Neural cell (in vitro differentiated cells): ENCODE results near the gene CDH6. TPM values are rescaled to one million over a fixed set of nuclear protein-coding genes. Genes with fewer than 3 reads are reported as not detected.
A peak's percentile ranks its signal among the peaks of the same experiment; 100 is the strongest.

Experiments used
- H2AFZ ChIP-seq: fragments of 200-600, 300-800 bp; sonication (generic), shearing (Covaris generic); 2 replicates; pipeline ENCODE4 v1.6.0; 2014; ENCODE audit warnings: low read depth, mild to moderate bottlenecking, antibody characterized with exemption, low read length, moderate library complexity
- H3F3A ChIP-seq: fragments of 200-600 bp; shearing (Covaris generic); 2 replicates; pipeline ENCODE4 v1.6.1; 2016; ENCODE audit warnings: mild to moderate bottlenecking, moderate library complexity, mixed read lengths, antibody characterized with exemption, low read length; ENCODE audit not compliant: insufficient read depth, poor library complexity, severe bottlenecking
- H3K27ac ChIP-seq: fragments of 200-600, 300-800 bp; sonication (generic), shearing (Covaris generic); 2 replicates; pipeline ENCODE4 v1.5.1; 2014; ENCODE audit warnings: mild to moderate bottlenecking, low read length, moderate library complexity
- H3K27me3 ChIP-seq: fragments of 300-800, 200-600 bp; sonication (generic), shearing (Covaris generic); 2 replicates; pipeline ENCODE4 v1.6.0; 2014; ENCODE audit warnings: mild to moderate bottlenecking, low read depth, low read length, moderate library complexity; ENCODE audit not compliant: insufficient read depth
- H3K36me3 ChIP-seq: fragments of 300-800, 200-600 bp; sonication (generic), shearing (Covaris generic); 2 replicates; pipeline ENCODE4 v1.5.1; 2014; ENCODE audit warnings: mild to moderate bottlenecking, antibody characterized with exemption, low read length, moderate library complexity; ENCODE audit not compliant: insufficient read depth
- H3K4me2 ChIP-seq: fragments of 300-800, 200-600 bp; sonication (generic), shearing (Covaris generic); 2 replicates; pipeline ENCODE4 v1.6.0; 2014; ENCODE audit warnings: mild to moderate bottlenecking, low read length
- H3K4me3 ChIP-seq: fragments of 300-800, 200-600 bp; sonication (generic), shearing (Covaris generic); 2 replicates; pipeline ENCODE4 v1.5.1; 2014; ENCODE audit warnings: mild to moderate bottlenecking, low read length, moderate library complexity
- H3K79me2 ChIP-seq: fragments of 200-600 bp; shearing (Covaris generic); replicated peaks from 2 replicates; pipeline ENCODE4 v1.6.0; 2014; ENCODE audit warnings: mild to moderate bottlenecking, low read length, moderate library complexity; ENCODE audit not compliant: insufficient read depth
- H3K9ac ChIP-seq: fragments of 300-800, 200-600 bp; sonication (generic), shearing (Covaris generic); 2 replicates; pipeline ENCODE4 v1.6.1; 2016; ENCODE audit warnings: mild to moderate bottlenecking, low read length, mixed read lengths
- H3K9me2 ChIP-seq: fragments of 200-600 bp; shearing (Covaris generic); 2 replicates; pipeline ENCODE4 v1.6.1; 2016; ENCODE audit warnings: mild to moderate bottlenecking, low read length, mixed read lengths; ENCODE audit not compliant: insufficient read depth
- H3K9me3 ChIP-seq: fragments of 200-600, 300-800 bp; sonication (generic), shearing (Covaris generic); 2 replicates; pipeline ENCODE4 v1.6.1; 2016; ENCODE audit warnings: mild to moderate bottlenecking, mixed run types, low read length, moderate library complexity, mixed read lengths
- H4K20me1 ChIP-seq: fragments of 200-600 bp; shearing (Covaris generic); 2 replicates; pipeline ENCODE4 v1.6.1; 2016; ENCODE audit warnings: mild to moderate bottlenecking, mixed run types; ENCODE audit not compliant: insufficient read depth
- EP300 ChIP-seq: fragments of 450-650 bp; conservative IDR thresholded peaks from 2 replicates; pipeline ENCODE4 v1.6.1; 2014; ENCODE audit warnings: antibody characterized with exemption, mild to moderate bottlenecking, moderate library complexity; ENCODE audit not compliant: poor library complexity, severe bottlenecking
- MXI1 ChIP-seq: fragments of 450-650 bp; conservative IDR thresholded peaks from 2 replicates; pipeline ENCODE4 v1.6.1; 2014; ENCODE audit warnings: antibody characterized with exemption, mild to moderate bottlenecking; ENCODE audit not compliant: poor library complexity, severe bottlenecking
- POLR2AphosphoS5 ChIP-seq: IDR thresholded peaks from 2 replicates; pipeline ENCODE4 v1.6.1; 2012
- RAD21 ChIP-seq: fragments of 450-650 bp; conservative IDR thresholded peaks from 2 replicates; pipeline ENCODE4 v1.6.1; 2014; ENCODE audit warnings: antibody characterized with exemption, mild to moderate bottlenecking, moderate library complexity
- SMC3 ChIP-seq: fragments of 450-650 bp; conservative IDR thresholded peaks from 2 replicates; pipeline ENCODE4 v1.6.1; 2014; ENCODE audit warnings: antibody characterized with exemption, mild to moderate bottlenecking, moderate library complexity; ENCODE audit not compliant: poor library complexity
- TAF1 ChIP-seq: IDR thresholded peaks from 2 replicates; pipeline ENCODE4 v1.6.1; 2012; ENCODE audit warnings: low read depth
- polyA plus RNA-seq: library from polyadenylated mRNA; depleted of rRNA; stranded (reverse); fragments of >200 nt; gene quantifications from 2 replicates; pipeline ENCODE4 v1.2.3, GENCODE V29; 2014
- TF ChIP-seq, protein P1 (sequence below): fragments of 450-650 bp; IDR thresholded peaks from 2 replicates; pipeline ENCODE4 v1.5.1; 2014; ENCODE audit warnings: antibody characterized with exemption, mild to moderate bottlenecking, moderate library complexity; ENCODE audit not compliant: poor library complexity, severe bottlenecking

Gene CDH6
- polyA plus RNA-seq, 1 donor from 2014 or later, result 2.1 TPM

DNA sequence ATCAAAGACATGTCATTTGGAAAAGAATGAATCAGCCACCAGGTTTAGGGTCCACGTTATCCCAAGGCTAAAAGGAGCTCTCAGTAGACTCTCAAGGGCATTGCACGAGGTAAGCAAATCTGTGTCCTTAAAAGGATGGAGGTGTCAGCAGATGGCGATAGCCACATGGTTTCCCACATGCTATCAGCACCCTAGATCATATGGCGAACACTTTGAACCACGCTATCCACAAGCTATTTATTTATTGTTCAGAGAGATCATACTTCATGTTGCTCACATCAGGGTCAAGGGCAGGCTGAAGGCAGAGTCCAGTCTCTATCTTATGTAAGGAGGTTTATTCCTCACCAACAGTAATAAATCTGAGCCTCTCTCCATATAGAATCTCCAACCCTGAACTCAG lies 43.7 kb downstream of the CDH6 start:
- Histone ChIP-seq H3K4me2 (no peak overlapping the region), H3K79me2 (no peaks in the 10 kb centered on the region), H3K9me3 (no peaks in the 10 kb centered on the region), H3K27me3 (no peaks in the 10 kb centered on the region), H3K36me3 (no peaks in the 10 kb centered on the region), H3K4me3 (no peak overlapping the region), H3K9ac (no peak overlapping the region), H3K9me2 (no peaks in the 10 kb centered on the region), H4K20me1 (no peaks in the 10 kb centered on the region), H3K27ac (no peak overlapping the region), H2AFZ (no peak overlapping the region), H3F3A (no peaks in the 10 kb centered on the region)
- no peak for TF ChIP-seq RAD21
- no peak for TF ChIP-seq TAF1
- no peak for TF ChIP-seq POLR2AphosphoS5
- TF ChIP-seq, protein P1, sequence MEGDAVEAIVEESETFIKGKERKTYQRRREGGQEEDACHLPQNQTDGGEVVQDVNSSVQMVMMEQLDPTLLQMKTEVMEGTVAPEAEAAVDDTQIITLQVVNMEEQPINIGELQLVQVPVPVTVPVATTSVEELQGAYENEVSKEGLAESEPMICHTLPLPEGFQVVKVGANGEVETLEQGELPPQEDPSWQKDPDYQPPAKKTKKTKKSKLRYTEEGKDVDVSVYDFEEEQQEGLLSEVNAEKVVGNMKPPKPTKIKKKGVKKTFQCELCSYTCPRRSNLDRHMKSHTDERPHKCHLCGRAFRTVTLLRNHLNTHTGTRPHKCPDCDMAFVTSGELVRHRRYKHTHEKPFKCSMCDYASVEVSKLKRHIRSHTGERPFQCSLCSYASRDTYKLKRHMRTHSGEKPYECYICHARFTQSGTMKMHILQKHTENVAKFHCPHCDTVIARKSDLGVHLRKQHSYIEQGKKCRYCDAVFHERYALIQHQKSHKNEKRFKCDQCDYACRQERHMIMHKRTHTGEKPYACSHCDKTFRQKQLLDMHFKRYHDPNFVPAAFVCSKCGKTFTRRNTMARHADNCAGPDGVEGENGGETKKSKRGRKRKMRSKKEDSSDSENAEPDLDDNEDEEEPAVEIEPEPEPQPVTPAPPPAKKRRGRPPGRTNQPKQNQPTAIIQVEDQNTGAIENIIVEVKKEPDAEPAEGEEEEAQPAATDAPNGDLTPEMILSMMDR, result no peak

DNA sequence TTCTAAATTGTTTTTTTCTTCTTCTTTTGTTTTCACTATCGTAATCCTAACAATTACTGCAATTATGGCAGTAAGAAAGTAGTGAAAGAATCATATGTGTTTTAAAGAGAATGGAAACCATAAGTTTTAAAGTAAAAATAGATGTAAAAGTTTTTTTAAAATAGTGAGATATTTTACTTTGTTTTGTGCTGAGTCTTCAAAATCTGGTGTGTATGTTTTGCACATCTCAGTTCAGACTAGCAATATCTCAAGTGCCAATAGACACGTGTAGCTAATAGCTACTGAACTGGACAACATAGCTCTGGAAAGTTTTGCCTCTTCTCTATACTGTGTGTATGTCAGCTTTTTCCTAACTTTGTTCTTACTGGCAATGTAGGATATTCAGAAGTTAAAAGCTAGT lies 45.0 kb downstream of the CDH6 start:
- H3F3A ChIP-seq, result no peaks in the 10 kb centered on the region
- TF ChIP-seq MXI1 (no peak), SMC3 (no peak), TAF1 (no peak)
- no peak overlapping the region for H2AFZ ChIP-seq
- no peaks in the 10 kb centered on the region for H3K9me2 ChIP-seq
- H3K27me3 ChIP-seq, result no peaks in the 10 kb centered on the region
- no peak overlapping the region for H3K4me3 ChIP-seq
- H3K4me2 ChIP-seq, result no peak overlapping the region
- H4K20me1 ChIP-seq, result no peaks in the 10 kb centered on the region
- H3K9ac ChIP-seq, result no peak overlapping the region
- no peaks in the 10 kb centered on the region for H3K79me2 ChIP-seq
- H3K36me3 ChIP-seq, result no peaks in the 10 kb centered on the region
- H3K27ac ChIP-seq, result no peak overlapping the region
- H3K9me3 ChIP-seq, result no peaks in the 10 kb centered on the region

DNA sequence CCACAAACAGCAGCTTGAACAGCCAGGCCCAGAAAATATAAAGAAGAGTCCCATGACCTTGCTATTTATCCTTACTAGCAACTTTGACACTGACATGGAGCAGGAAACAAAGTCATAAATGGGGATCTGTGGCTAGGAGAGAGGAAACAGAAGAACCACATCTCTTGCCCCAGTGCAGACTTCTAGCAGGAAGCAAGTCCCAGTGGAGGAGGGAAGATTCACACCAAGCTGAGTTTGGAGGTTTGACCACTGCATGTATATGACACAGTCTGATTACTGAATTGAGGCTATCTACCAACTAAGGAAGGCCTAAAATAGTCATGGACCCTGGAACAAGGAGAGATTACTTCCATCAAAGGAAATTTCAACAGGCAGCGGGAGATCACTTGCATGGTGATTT lies 51.4 kb downstream of the CDH6 start:
- Histone ChIP-seq H3K36me3 (no peaks in the 10 kb centered on the region), H4K20me1 (no peaks in the 10 kb centered on the region), H3K27ac (no peak overlapping the region), H3F3A (no peaks in the 10 kb centered on the region), H3K79me2 (no peaks in the 10 kb centered on the region), H3K9ac (no peak overlapping the region), H3K27me3 (no peaks in the 10 kb centered on the region), H3K9me2 (no peaks in the 10 kb centered on the region), H3K4me3 (no peak overlapping the region), H2AFZ (no peak overlapping the region), H3K4me2 (no peak overlapping the region), H3K9me3 (no peaks in the 10 kb centered on the region)
- TF ChIP-seq TAF1, result no peak

DNA sequence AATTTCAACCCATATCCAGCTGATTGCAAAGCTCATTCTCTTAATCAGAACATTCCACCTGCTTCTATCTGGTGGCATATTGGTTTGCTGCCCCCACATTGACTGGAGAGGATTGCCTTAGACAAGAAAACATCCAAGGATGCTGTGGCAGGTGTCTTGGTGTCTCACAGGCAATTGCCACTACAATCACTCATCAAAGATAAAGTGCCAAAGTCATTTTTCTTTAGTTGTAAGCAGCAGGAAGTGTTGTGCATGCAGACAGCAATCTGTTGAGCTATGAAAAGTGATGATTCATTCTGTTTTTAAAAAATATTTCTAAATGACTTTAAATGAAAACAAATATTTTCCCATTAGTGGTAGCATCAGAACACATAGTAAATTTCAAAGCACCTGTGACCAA lies 53.9 kb downstream of the CDH6 start:
- TF ChIP-seq MXI1 (no peak), TAF1 (no peak), EP300 (peak; percentile 38), POLR2AphosphoS5 (peak; percentile 15)
- TF ChIP-seq, protein P1, result no peak
- Histone ChIP-seq H3F3A (no peaks in the 10 kb centered on the region), H2AFZ (no peak overlapping the region), H3K79me2 (no peaks in the 10 kb centered on the region), H3K36me3 (no peaks in the 10 kb centered on the region), H3K4me2 (no peak overlapping the region), H3K27me3 (no peaks in the 10 kb centered on the region), H4K20me1 (no peaks in the 10 kb centered on the region), H3K9me3 (no peaks in the 10 kb centered on the region), H3K27ac (no peak overlapping the region), H3K9me2 (no peaks in the 10 kb centered on the region), H3K4me3 (no peak overlapping the region), H3K9ac (no peak overlapping the region)
